IPS-18c (cell line): ENCODE results near the gene SETD1B.

Experiments used
- H3K4me3 ChIP-seq: 2 replicates; pipeline ENCODE4 v1.7.0; 2013; ENCODE audit warnings: low read depth, mild to moderate bottlenecking, low read length, moderate library complexity; ENCODE audit not compliant: insufficient read depth
- H3K9me3 ChIP-seq: one replicate; pipeline ENCODE4 v1.6.1; 2013; ENCODE audit warnings: mild to moderate bottlenecking, low read length, moderate library complexity; ENCODE audit not compliant: control insufficient read depth, insufficient read depth

The SETD1B gene

DNA sequence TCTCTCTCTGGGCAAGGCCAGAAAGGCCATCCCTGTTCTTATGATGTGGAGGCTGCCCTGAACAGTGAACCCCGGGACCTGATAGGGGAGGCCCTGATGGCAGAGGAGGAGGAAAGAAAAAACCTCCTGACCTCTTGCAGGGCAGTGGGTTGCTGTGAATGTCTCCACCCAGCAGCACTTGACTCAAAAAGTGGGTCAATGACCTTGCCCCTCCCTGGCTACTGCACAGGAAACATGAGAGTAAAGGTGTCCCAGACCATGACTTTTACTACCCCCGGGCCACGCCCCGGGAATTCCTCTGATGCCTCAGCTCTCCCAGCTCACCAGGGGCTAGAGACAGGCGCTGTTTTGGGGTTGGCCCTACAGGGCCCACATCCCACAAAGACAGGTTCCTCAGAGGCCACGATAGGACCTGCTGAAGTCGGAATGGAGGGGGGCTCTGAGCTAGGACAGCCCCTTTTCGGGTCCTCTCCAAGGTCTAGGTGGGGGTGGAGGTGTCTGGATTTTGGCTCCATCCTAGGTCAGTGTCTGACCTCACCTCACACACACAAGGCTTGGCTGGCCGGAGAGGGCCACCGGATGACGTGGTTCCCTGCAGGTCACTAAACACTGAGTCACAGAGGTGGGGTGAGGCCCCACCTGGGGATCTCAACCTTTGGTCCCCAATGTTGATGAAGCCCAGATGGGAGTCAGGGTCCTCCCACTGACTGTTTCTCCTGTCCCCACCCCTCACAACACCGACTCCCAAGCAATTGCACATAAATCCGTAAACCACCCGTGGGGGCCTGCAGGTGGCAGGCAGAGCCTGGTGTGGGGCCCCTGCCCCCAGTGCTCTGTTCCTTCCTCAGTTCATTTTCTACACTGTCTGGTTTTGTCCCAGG lies 11.9 kb upstream of the SETD1B start:
- peak overlapping the region; percentile 79; the same call in 1 of the 2 replicates for H3K4me3 ChIP-seq
- no peaks in the 10 kb centered on the region for H3K9me3 ChIP-seq

DNA sequence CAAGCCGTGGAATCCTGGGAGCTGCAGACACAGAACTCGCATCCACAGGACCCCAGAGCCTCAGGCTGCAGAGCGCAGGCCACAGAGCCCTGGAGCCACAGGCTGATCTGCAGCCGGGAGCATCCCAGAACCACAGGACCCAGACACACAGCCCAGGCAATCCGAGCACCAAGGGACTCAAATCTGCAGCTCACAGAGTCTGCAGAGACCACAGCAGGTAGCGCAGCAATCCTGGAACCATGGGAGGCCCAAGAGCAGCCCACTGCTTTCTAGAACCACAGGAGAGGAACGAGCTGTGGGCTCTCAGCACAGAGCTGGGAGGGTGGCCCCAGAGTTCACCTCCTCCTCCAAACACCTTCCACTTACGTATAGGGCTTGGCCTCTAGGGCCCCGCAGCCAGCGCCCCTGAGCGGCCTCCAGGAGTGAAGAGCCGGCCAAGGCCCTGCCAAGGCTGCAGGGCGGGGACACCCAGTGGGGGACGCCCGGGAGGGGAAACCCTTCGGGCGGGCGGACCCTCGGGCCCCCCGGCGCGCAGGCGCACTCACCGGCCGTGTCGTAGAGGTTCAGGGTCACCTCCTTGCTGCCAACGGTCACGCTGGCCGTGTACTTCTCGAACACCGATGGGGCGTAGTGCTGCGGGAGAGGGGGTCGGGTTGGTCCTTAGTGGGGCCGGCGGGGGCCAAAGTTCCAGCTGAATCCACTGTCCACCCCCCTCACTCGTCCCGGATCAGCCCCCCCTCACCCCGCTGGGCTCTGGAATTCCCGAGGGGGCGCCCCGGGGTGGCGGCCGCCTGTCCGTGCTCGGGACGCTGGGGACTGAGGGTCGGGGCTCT lies 11.0 kb upstream of the SETD1B start:
- Histone ChIP-seq H3K4me3 (peak overlapping the region; percentile 79), H3K9me3 (no peaks in the 10 kb centered on the region)

DNA sequence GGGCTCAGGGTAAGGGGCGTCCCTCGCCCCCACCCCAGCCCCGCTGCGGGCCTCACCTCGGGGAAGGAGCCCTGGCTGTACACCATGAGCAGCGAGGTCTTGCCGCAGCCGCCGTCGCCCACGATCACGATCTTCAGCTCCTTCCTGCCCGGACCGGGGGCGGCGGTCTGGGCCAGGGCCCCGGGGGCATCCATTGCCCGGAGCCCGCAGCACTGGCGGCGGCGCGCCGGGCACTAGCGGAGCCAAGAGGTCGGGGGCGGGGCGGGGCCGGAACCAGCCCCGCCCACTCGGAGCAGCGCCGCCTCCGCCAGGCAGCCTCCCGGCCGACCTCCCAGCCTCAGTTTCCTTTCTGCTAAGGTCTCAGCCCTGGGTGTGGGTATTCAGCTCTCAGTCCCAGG lies 10.4 kb upstream of the SETD1B start, which contains the start of gene RHOF:
RHOF (minus strand) TSS at position 249 of the 398 bp plus-strand sequence; CDS start at position 194, 55 bp downstream.
- H3K4me3 ChIP-seq, result peak within 1 kb of the TSS; percentile 79
- H3K9me3 ChIP-seq, result no peaks in the 10 kb centered on the region

DNA sequence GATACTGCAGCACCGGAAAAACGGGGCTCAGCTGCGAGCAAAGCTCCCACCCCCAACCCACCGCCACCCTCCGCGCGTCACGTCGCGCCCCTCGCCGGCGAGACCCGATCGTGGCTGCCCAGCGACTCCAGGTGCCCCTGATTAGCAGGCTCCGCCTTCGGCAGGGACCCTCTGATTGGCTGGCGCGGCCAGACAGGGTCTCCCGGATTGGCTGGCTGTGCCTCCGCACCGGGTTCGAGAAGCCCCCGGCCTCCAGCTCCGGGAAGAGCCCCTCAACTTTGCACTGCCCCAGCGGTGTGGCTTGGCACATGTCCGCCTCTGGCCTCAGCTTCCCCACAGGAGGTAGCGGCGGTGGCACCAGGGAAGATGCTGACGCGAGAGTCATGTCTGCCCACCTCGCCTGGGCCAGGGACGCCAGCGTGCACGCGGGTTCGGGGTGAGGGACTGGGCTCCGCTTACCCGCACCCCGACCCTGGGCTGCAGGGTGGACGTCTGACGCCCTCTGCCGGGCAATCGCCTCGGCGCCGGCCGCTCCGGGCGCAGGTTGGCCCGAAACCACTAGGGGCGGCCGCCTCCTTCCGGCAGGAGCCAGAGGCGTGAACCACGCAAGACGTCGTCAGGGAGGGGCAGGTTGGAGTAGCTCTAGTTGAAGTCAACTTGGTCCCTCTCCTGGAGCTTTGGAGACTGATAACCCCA lies 9.8 kb upstream of the SETD1B start:
- Histone ChIP-seq H3K9me3 (no peaks in the 10 kb centered on the region), H3K4me3 (peak overlapping the region; percentile 79; the same call in 1 of the 2 replicates)

DNA sequence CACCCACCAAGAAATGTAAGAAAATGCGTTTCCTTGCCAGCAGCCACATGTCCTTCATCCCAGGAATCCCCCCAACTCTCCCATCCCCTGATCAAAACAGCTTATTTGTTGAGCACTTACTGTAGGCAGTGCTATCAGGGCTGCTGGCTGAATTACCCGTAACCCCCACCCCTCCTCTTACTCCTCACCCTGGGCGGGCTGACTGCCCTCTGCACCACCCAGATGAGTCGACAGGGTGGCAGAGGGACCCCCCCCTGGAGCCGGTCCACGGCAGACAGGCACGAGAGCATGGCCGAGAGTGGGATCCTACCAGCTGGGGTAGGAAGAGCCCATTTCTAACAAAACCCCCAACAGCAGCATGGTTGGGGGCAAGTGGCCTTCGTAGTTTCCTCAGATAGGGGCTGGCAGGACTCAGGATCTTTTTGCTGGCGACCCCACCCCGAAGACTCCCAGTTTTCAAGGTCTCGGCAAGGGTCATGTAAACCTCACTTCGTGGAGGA lies 9.2 kb upstream of the SETD1B start:
- peak overlapping the region; percentile 9; the same call in 1 of the 2 replicates for H3K4me3 ChIP-seq
- H3K9me3 ChIP-seq, result no peaks in the 10 kb centered on the region

DNA sequence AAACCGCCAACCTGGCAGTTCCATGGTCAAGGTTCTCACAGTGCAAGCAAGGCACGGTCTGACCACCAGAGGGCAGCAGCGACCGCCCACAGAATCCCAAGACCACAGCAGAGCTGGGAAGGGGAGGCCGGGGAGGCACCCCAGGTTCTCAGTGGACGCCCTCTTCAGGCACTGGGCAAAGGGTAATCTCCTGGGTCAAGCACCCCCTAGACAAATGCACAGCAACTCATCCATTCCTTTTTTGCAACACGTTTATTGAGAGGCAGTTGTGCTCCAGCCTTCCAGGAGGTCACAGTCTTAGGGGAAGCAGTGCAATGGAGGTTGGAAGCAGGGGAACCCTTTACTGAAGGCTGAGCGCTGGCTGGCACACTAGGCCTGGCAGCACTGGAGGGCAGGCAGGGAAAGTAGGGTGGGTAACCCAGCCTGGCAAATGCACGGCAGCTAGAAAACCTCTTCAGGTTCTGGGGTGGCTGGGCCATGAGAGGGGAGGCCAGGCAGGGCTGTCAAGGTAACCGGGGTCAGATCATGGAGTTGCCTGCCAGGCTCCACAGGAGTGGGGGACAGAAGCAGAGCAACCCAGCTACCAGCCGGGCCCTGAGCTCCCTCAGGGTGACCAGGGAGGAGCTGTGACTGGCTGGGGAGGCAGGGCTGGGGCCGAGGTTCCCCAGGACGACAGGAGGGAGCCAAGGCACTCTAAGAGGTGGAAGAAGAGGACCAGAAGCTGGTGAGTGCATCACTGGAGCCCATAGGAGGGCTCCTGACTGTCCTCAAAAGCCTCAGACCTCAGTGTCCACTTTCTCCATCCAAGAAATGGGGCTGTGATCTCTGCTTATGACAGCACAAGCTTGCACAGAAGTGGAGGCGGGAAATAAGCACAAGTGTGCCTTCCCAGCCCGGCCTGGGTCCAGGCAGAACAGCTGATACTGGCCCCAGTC lies 8.5 kb upstream of the SETD1B start:
- H3K9me3 ChIP-seq, result no peaks in the 10 kb centered on the region
- no peak overlapping the region; the same call in 1 of the 2 replicates for H3K4me3 ChIP-seq

DNA sequence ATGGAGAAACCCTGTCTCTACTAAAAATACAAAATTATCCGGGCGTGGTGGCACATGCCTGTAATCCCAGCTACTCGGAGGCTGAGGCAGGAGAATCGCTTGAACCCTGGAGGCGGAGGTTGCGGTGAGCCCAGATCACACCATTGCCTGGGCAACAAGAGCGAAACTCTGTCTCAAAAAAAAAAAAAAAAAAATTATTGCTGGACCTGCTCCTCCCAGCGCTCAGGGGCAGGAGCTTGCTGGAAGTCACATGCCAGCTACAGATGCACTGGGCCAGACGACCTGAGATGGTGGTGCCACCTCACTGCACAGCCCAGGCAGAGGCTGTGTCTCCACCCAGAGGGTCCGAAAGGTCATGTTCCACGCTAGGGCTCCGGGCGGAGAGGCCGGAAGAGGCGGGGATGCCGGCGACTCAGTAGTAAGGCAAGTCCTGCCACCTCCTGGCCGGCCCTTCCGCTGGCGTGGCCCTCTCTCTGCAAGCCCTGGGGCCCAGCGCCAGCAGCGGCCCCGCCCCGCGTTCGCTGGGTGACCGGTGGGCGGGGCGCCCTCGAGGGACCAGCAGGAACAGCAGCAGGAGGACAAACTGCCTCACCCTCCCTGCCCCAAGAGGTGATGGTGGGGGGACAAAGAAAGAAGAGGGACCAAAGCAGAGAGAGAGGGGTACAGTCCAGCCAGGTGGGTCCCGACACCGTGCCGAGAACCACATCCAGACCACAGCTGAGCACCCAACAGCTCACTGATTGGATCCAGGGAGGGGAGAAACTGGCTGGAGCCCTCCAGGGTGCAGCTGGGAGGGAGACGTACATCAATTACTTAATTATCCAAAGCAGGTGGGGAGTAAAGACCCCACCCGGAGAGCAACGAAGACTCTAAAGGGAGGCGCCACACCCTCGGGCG lies 6.7 kb upstream of the SETD1B start:
- H3K4me3 ChIP-seq, result peak overlapping the region; percentile 40; the same call in 1 of the 2 replicates
- no peaks in the 10 kb centered on the region for H3K9me3 ChIP-seq

DNA sequence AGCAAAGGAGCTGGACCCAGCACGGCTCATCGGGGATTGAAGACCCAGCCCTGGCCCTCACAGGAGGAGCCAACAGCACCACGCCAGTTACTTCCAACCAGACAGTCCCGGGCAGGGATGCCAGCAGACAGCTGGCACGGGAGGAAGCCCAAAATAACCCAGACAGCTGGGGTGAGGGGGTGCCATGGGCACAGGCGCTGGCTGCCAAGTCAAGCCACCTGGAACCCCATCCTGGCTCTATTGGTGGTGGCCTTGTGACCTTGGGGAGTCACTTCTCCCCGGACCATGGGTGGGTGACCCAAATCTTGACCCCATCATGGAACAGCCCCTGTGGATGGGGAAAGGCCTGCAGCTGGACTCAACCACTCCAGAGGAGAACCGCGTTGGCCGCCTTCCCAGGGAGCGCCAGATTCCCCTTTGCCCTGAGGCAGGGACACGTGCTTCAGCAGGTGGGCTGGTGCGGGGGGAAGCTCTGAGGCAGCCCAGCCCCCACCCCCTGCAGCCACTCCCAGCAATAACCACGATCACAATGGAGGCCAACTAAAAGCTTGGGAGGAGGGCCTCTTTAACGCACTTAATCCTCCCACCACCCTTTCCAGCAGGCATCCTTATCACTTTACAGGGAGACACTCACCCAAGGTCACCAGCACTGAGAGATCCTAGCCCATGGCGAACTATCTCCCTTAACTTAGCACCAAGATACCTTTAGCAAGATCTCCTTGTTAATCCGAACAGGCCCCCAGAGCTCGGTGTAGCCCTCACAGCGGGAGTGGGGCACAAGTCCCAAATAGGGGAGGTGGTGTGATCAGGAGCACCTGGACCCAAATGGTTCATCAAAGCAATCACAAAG lies 5.6 kb upstream of the SETD1B start:
- Histone ChIP-seq H3K9me3 (no peaks in the 10 kb centered on the region), H3K4me3 (peak overlapping the region; percentile 22; the same call in 1 of the 2 replicates)

DNA sequence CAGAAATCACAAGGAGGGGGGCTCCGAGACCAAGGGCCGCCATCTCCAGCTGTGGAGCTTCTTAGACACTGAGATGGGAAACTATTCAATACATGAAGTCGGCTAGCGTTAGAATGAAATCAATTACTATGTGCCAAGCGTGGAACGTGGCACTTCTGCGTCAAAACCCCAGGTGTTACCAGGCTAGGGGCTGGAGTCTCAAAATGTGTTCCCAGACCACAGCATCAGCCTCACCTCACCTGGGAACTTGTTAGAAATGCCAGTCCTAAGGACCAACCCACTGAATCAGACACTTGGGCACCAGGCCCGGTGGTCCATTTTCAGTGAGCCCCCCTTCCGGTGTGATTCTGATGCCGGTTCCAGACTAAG lies 5.0 kb upstream of the SETD1B start:
- Histone ChIP-seq H3K9me3 (no peaks in the 10 kb centered on the region), H3K4me3 (peak overlapping the region; percentile 22; the same call in 1 of the 2 replicates)

DNA sequence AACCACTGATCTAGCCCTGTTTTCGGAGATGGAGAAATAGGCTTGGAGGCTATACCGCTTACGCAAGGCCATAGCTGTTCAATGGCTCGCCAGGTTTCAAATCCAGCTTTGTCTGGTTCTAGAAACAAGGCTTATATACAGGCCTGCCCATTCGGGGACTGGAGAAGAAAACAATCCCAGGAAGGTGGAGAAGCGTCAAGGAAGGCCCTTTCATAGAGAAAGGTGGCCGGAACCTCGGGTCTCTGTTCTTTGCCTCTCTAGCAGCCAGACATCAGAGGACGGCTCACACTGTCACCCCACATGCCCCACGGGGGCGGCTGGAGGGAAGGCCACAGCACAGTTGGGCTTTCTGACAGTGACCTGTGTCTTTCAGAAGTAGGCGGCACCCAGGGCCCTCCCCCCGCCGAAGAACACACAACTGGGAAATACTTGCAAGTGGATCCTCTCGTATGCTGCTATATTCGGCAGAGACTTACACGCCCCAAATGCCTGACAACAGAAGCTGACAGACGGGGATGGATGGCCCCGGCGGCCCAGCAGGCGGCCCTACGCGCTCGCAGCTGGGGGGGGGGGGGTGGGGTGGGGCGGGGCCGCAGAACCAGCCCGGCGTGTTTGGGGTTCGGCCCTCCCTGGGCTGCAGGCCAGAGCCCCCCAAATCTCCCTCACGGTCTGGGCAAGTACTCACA lies 4.5 kb upstream of the SETD1B start:
- no peaks in the 10 kb centered on the region for H3K9me3 ChIP-seq
- peak overlapping the region; percentile 86 for H3K4me3 ChIP-seq

DNA sequence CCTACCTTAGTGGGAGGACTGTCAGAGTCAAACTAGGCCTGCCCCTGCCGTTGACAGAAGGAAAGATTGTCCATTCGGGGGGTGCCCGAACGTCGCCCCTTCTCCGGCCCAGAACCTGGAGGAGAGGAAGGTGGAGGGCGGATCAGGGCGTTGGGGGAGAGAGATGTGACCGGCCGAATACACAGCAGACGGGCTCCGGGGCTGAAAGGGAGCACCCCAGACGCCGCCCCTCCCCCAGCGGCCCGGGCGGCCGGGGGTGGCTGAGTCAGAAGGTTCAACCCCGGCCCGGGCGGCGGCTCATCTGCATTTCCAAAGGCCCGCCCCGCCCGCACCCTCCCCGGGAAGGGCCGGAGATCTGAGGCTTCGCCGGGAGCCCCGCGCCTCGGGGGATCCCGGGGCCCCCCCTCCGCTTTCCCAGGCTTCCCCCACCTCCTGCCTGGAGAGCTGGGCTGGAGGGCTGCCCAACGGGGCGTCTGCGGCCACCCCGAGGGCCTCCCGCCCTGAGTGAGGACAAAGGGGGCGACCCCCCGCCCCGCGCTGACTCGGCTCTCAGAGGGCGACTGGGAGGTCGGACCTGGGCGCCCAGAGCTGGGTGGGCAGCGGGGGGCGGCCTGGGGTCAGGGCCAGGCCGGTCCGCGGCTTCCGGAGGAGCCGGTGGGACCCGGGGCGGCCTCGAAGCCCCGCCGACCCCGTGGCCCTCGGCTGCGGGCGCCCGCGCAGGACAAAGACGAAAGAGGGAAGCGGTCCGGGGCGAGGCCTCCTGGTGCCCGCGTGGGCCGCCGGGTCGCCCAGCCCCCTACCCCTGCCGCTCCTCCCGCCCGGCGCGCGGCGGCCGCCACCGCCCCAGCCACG lies 3.7 kb upstream of the SETD1B start:
- H3K4me3 ChIP-seq, result peak overlapping the region; percentile 86
- no peaks in the 10 kb centered on the region for H3K9me3 ChIP-seq

DNA sequence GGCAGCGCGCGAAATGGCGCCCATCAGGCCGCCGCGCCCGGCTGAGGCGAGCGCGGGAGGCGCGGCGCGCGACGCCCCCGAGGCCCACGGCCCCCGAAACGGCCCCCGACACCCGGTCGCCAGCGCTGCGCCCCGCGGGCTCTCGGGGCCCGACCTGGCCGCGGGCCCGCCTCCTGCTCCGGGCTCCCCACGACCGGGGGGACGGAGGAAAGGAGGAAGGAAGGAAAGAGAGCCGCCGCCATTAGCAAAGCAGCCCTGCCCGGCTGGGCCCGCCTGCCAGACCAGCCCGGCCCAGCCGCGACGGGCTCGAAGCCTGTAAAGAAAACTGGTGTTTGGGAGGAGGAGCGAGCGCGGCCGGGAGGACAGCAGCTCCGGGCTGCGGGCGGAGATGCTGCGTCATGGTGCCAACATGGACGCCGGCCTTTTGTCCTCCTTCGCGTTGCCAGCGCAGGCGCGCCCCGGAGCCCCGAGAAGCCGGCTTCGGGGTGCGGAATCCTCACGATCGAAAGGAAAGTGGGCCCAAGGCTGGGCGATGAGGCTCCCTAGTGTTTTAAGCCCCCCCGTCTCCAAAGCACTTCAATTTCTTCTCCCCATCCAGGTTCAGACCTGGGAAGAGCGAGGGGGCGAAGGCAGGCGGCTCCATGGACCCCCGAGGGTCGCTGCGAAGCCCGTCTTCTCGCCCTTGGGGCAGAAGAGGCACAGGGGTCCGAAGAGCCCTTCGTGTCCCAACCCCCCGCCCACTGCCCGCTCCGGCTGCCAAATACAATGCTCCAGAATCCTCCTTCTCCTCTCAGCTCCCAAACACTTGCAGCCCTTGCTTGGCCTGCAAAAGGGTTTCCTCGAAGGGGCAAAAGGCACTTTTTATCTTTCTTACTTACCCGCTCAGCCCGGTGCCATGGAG lies 2.9 kb upstream of the SETD1B start:
- H3K4me3 ChIP-seq, result peak overlapping the region; percentile 86

More for the DNA sequence above, 2.9 kb upstream of the SETD1B start:
- H3K9me3 ChIP-seq, result no peaks in the 10 kb centered on the region
